Measurements from ENCODE around the gene RHCE.
A peak's percentile ranks its signal among the peaks of the same experiment; 100 is the strongest.
"Not testable (repeated sequence)": the region's sequence is repeated elsewhere in the genome, so short reads cannot be mapped to it uniquely, and the experiment has no call there.

RHCE gene

DNA sequence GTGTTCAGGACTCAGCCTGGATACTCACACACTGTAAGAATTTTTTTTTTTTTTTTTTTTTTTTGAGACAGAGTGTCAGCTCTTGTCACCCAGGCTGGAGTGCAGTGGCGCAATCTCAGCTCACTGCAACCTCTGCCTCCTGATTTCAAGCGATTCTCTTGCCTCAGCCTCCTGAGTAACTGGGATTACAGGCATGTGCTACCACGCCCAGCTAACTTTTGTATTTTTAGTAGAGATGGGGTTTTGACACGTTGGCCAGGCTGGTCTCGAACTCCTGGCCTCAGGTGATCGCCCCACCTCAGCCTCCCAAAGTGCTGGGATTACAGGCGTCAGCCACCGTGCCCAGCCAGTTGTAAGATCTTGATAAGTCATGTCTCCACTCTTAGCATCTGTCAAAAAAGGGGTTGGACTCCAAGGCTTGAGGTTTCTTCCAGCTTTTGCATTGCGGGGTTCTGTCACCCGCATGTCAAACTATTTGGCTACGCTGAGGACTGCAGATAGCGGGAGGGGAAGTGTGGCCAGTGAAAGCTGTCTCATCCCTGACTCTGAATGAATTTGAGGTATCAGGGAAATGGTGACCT is 50.8 kb downstream of the RHCE start:
- WGBS, 2 donors (ENCODE audit: extremely low coverage in 2 of 2, insufficient read length in 2 of 2, insufficient replicate concordance in 1 of 2) = no CpG with 5 or more reads among the region's 12 CpGs
- not testable (repeated sequence) for H3K36me3 ChIP-seq (replicated peaks in 1 of 2; ENCODE audit: control insufficient read depth in 2 of 2, insufficient read depth in 2 of 2, low read length in 2 of 2); H3K4me1 ChIP-seq (ENCODE audit: control insufficient read depth in 2 of 2, insufficient read depth in 1 of 2, low read depth in 1 of 2, low read length in 2 of 2); H3K27me3 ChIP-seq (ENCODE audit: control insufficient read depth in 3 of 3, insufficient read depth in 3 of 3, low read depth in 1 of 3, low read length in 3 of 3); H4K91ac ChIP-seq (ENCODE audit: low read depth, low read length, poor library complexity); H3K4ac ChIP-seq (ENCODE audit: low read length); H3K9ac ChIP-seq (ENCODE audit: low read depth, low read length, poor library complexity); H2BK120ac ChIP-seq (ENCODE audit: low read depth, low read length); H2BK15ac ChIP-seq (ENCODE audit: low read length); H2BK12ac ChIP-seq (ENCODE audit: low read length); H3K4me3 ChIP-seq (ENCODE audit: low read length in 2 of 2); H3K14ac ChIP-seq (ENCODE audit: low read length); H2BK5ac ChIP-seq (ENCODE audit: low read length); H3K9me3 ChIP-seq (replicated peaks in 1 of 2; ENCODE audit: control insufficient read depth in 2 of 2, insufficient read depth in 1 of 2, low read depth in 1 of 2, low read length in 2 of 2); H2AFZ ChIP-seq (ENCODE audit: low read length); H2AK5ac ChIP-seq (ENCODE audit: low read depth, low read length); H3K79me1 ChIP-seq (ENCODE audit: low read depth, low read length); H3K23ac ChIP-seq (ENCODE audit: low read depth, low read length, poor library complexity); H3K18ac ChIP-seq (ENCODE audit: low read length); H3K4me2 ChIP-seq (ENCODE audit: insufficient read depth, low read length, poor library complexity, severe bottlenecking); H4K8ac ChIP-seq (ENCODE audit: low read depth, low read length); DNase-seq (ENCODE audit: low spot score); H3K27ac ChIP-seq (replicated peaks; ENCODE audit: low read length)

DNA sequence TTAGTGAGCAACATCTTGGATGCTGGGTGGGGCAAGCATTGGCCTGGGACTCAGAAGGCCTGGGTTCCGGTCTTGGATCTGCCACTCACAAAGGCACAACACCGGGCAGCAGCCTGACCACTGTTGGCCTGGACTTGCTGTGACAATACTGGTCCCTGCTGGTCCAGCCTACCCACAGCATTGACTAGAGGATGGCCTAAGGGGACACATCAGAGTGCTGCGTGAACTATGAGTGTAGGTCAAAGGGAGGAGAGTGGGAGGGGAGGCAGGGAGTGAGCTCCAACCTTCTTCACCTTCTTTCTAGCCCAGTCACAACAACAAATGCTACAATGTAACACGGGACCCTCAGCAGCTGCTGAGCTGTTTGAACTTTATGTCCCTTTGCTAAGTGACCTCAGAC is 51.4 kb downstream of the RHCE start:
- H3K23ac ChIP-seq (ENCODE audit: low read depth, low read length, poor library complexity) = peak overlapping the region; percentile 95
- no peak overlapping the region for H2BK5ac ChIP-seq (ENCODE audit: low read length)
- no peak overlapping the region for H3K9ac ChIP-seq (ENCODE audit: low read depth, low read length, poor library complexity)
- no peak overlapping the region for H2BK120ac ChIP-seq (ENCODE audit: low read depth, low read length)
- H3K27me3 ChIP-seq (ENCODE audit: control insufficient read depth in 3 of 3, insufficient read depth in 3 of 3, low read depth in 1 of 3, low read length in 3 of 3) = no peaks in the 10 kb centered on the region
- no peak for DNase-seq (ENCODE audit: low spot score)
- H2BK15ac ChIP-seq (ENCODE audit: low read length) = no peak overlapping the region
- H2AK5ac ChIP-seq (ENCODE audit: low read depth, low read length) = no peak overlapping the region
- H2BK12ac ChIP-seq (ENCODE audit: low read length) = no peak overlapping the region
- H3K4me3 ChIP-seq (ENCODE audit: low read length in 2 of 2) = no peak overlapping the region
- no CpG with 5 or more reads among the region's 4 CpGs for WGBS, 2 donors (ENCODE audit: extremely low coverage in 2 of 2, insufficient read length in 2 of 2, insufficient replicate concordance in 1 of 2)
- H3K4me1 ChIP-seq (ENCODE audit: control insufficient read depth in 2 of 2, insufficient read depth in 1 of 2, low read depth in 1 of 2, low read length in 2 of 2) = no peaks in the 10 kb centered on the region
- no peaks in the 10 kb centered on the region for H3K36me3 ChIP-seq (replicated peaks in 1 of 2; ENCODE audit: control insufficient read depth in 2 of 2, insufficient read depth in 2 of 2, low read length in 2 of 2)
- no peaks in the 10 kb centered on the region for H3K79me1 ChIP-seq (ENCODE audit: low read depth, low read length)
- no peak overlapping the region for H3K27ac ChIP-seq (replicated peaks; ENCODE audit: low read length)
- no peak overlapping the region for H3K14ac ChIP-seq (ENCODE audit: low read length)
- no peak overlapping the region for H3K4me2 ChIP-seq (ENCODE audit: insufficient read depth, low read length, poor library complexity, severe bottlenecking)
- no peaks in the 10 kb centered on the region for H3K9me3 ChIP-seq (replicated peaks in 1 of 2; ENCODE audit: control insufficient read depth in 2 of 2, insufficient read depth in 1 of 2, low read depth in 1 of 2, low read length in 2 of 2)
- no peak overlapping the region for H4K91ac ChIP-seq (ENCODE audit: low read depth, low read length, poor library complexity)
- peak overlapping the region; percentile 3 for H4K8ac ChIP-seq (ENCODE audit: low read depth, low read length)
- H2AFZ ChIP-seq (ENCODE audit: low read length) = no peak overlapping the region
- peak overlapping the region; percentile 91 for H3K18ac ChIP-seq (ENCODE audit: low read length)
- H3K4ac ChIP-seq (ENCODE audit: low read length) = no peak overlapping the region

DNA sequence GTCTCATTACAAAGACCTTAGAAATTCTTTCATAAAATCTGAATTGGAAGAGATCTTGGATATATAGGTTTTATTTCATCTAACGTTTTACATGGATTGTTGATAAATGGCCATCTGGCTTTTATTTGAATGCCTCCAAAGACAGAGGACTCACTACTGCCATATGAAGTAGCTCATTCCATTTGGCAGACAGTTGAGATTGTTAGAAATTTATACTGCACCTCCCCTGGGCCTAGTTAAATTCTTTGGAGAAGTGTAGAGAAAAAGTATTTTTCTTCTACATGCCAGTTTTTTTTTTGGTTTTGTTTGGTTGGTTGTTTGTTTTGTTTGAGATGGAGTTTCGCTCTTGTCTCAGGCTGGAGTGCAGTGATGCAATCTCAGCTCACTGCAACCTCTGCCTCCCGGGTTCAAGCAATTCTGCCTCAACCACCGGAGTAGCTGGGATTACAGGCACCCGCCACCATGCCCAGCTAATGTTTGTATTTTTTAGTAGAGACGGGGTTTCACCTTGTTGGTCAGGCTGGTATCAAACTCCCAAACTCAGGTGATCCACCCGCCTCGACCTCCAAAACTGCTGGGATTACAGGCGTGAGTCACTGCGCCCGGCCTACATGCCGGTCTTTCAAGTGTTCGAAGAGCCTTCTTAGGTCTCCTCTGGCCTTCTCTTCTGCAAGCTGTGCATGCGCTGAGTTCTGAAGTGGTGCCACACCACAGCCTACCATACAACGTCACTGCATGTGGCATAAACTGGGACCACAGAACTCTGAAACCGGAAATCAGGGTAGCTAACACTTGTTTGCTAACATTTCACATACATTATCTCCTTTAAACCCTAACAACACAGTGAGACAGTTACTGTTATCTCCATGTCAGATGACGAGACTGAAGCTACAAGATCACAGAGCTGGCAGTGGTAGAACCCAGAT is 57.7 kb downstream of the RHCE start:
- not testable (repeated sequence) for H2AFZ ChIP-seq (ENCODE audit: low read length); H3K14ac ChIP-seq (ENCODE audit: low read length); H3K9ac ChIP-seq (ENCODE audit: low read depth, low read length, poor library complexity); H3K18ac ChIP-seq (ENCODE audit: low read length); DNase-seq (ENCODE audit: low spot score); H3K79me1 ChIP-seq (ENCODE audit: low read depth, low read length); H3K4me3 ChIP-seq (ENCODE audit: low read length in 2 of 2); H2BK15ac ChIP-seq (ENCODE audit: low read length); H2BK5ac ChIP-seq (ENCODE audit: low read length); H2BK120ac ChIP-seq (ENCODE audit: low read depth, low read length); H3K27me3 ChIP-seq (ENCODE audit: control insufficient read depth in 3 of 3, insufficient read depth in 3 of 3, low read depth in 1 of 3, low read length in 3 of 3); H4K8ac ChIP-seq (ENCODE audit: low read depth, low read length); H3K23ac ChIP-seq (ENCODE audit: low read depth, low read length, poor library complexity); H3K4ac ChIP-seq (ENCODE audit: low read length); H2AK5ac ChIP-seq (ENCODE audit: low read depth, low read length); H4K91ac ChIP-seq (ENCODE audit: low read depth, low read length, poor library complexity); H3K9me3 ChIP-seq (replicated peaks in 1 of 2; ENCODE audit: control insufficient read depth in 2 of 2, insufficient read depth in 1 of 2, low read depth in 1 of 2, low read length in 2 of 2); H2BK12ac ChIP-seq (ENCODE audit: low read length); H3K27ac ChIP-seq (replicated peaks; ENCODE audit: low read length); H3K4me2 ChIP-seq (ENCODE audit: insufficient read depth, low read length, poor library complexity, severe bottlenecking); H3K4me1 ChIP-seq (ENCODE audit: control insufficient read depth in 2 of 2, insufficient read depth in 1 of 2, low read depth in 1 of 2, low read length in 2 of 2)
- H3K36me3 ChIP-seq (replicated peaks in 1 of 2; ENCODE audit: control insufficient read depth in 2 of 2, insufficient read depth in 2 of 2, low read length in 2 of 2) = peaks cover 5 to 40% of the 10 kb centered on the region in 2 donors
- no CpG with 5 or more reads among the region's 17 CpGs for WGBS, 2 donors (ENCODE audit: extremely low coverage in 2 of 2, insufficient read length in 2 of 2, insufficient replicate concordance in 1 of 2)

DNA sequence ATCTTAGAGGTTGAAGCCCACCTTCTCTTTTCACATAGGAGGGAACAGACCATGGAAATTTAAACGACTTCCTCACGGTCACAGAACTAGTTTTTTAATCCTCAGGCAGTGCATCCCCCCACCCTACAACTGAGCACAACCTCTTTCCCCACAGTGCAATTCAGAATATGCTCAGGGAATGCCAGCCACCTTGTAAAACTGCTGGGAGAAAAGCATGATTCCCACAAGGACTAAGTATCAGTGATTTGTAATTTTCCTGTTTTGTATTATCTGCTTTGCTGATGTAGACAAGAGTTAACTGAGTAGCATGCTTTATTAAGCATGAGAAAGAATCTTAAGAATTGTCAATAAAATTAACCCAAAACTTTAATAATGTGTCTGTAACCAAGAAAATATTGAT is 58.7 kb downstream of the RHCE start:
- DNase-seq (ENCODE audit: low spot score) = no peak
- no peak overlapping the region for H2AK5ac ChIP-seq (ENCODE audit: low read depth, low read length)
- no peak overlapping the region for H2AFZ ChIP-seq (ENCODE audit: low read length)
- H3K4ac ChIP-seq (ENCODE audit: low read length) = no peak overlapping the region
- H3K9me3 ChIP-seq (replicated peaks in 1 of 2; ENCODE audit: control insufficient read depth in 2 of 2, insufficient read depth in 1 of 2, low read depth in 1 of 2, low read length in 2 of 2) = no peaks in the 10 kb centered on the region
- no peaks in the 10 kb centered on the region for H3K27me3 ChIP-seq (ENCODE audit: control insufficient read depth in 3 of 3, insufficient read depth in 3 of 3, low read depth in 1 of 3, low read length in 3 of 3)
- H3K79me1 ChIP-seq (ENCODE audit: low read depth, low read length) = no peaks in the 10 kb centered on the region
- H3K27ac ChIP-seq (replicated peaks; ENCODE audit: low read length) = no peak overlapping the region
- H3K23ac ChIP-seq (ENCODE audit: low read depth, low read length, poor library complexity) = no peak overlapping the region
- H2BK5ac ChIP-seq (ENCODE audit: low read length) = no peak overlapping the region
- no peak overlapping the region for H3K9ac ChIP-seq (ENCODE audit: low read depth, low read length, poor library complexity)
- H3K4me1 ChIP-seq (ENCODE audit: control insufficient read depth in 2 of 2, insufficient read depth in 1 of 2, low read depth in 1 of 2, low read length in 2 of 2) = no peaks in the 10 kb centered on the region
- no peak overlapping the region for H4K8ac ChIP-seq (ENCODE audit: low read depth, low read length)
- no peak overlapping the region for H4K91ac ChIP-seq (ENCODE audit: low read depth, low read length, poor library complexity)
- H3K36me3 ChIP-seq (replicated peaks in 1 of 2; ENCODE audit: control insufficient read depth in 2 of 2, insufficient read depth in 2 of 2, low read length in 2 of 2) = peaks cover 5 to 46% of the 10 kb centered on the region in 2 donors
- no peak overlapping the region for H3K18ac ChIP-seq (ENCODE audit: low read length)
- no peak overlapping the region for H3K4me2 ChIP-seq (ENCODE audit: insufficient read depth, low read length, poor library complexity, severe bottlenecking)
- H2BK15ac ChIP-seq (ENCODE audit: low read length) = no peak overlapping the region
- no CpG with 5 or more reads among the region's 2 CpGs for WGBS, 2 donors (ENCODE audit: extremely low coverage in 2 of 2, insufficient read length in 2 of 2, insufficient replicate concordance in 1 of 2)
- H3K4me3 ChIP-seq (ENCODE audit: low read length in 2 of 2) = no peak overlapping the region
- no peak overlapping the region for H2BK120ac ChIP-seq (ENCODE audit: low read depth, low read length)
- H2BK12ac ChIP-seq (ENCODE audit: low read length) = no peak overlapping the region
- H3K14ac ChIP-seq (ENCODE audit: low read length) = no peak overlapping the region

All from neuronal stem cell (in vitro differentiated cells).